Right renal cortex interstitium (tissue), 3 donors: ENCODE measurements around the gene CENPX. TPM values are rescaled to one million over a fixed set of nuclear protein-coding genes. Genes with fewer than 3 reads are reported as not detected.

Experiments
- DNase-seq, 3 donors: peaks; one replicate each; pipeline ENCODE4 v3.0.0-alpha.2; 2013; ENCODE audit warnings: low read depth in 3 of 3, low spot score in 2 of 3
- polyA plus RNA-seq, 3 donors: library from polyadenylated mRNA; unstranded; fragments of 120-200 nt; gene quantifications; one replicate each; pipeline ENCODE4 v1.2.1, GENCODE V29; 2013; ENCODE audit not compliant: insufficient read length in 3 of 3

CENPX gene
- polyA plus RNA-seq, 3 donors: 36.0 to 39.1 (median 38.3) TPM

GRCh38 chr17:82055965-82056728 is 33.5 kb upstream of the CENPX start:
- no peak for DNase-seq

DNA sequence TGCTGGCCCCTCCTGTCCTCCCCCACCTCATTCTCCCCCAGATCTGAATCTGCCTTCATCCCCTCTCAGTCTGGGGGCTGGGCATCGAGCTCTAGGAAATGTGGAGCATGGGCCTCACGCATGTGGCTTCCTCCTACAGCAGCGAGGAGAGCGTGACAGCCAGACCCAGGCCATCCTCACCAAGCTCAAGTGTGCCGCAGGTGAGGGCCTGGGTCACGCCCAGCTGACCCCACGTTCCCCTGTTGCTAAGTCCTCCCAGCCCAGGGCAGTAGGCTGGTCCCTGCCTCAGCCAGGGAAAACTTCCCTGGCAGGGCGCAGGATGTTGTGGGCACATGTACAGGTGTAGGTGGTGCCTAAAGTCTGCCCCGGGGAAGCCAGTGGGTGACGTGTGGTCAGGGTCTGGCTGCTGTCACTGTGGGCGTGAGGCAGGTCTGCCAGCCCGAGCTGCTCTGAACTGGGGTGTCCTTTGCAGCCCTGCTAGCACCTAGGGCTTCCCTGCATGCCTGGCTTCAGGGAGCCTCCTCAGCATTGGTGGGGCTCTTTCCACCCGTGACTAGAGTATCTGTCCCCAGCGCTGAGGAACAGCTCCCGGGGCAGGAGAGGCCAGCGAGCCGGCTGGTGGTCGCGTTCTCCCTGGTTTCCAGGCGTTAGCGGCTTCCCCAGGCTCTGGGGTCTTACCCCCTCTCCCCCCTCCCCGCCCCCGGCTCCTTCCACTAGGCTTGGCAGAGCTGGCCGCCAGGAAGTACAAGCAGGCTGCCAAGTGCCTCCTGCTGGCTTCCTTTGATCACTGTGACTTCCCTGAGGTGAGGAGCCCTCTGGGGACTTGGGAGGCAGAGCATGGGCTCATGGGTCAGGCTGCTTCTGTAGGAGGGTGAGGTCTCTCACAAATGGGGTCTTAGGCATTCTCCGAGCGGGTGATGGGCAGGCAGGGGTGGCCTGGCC is 32.6 kb upstream of the CENPX start:
- no peak for DNase-seq

DNA sequence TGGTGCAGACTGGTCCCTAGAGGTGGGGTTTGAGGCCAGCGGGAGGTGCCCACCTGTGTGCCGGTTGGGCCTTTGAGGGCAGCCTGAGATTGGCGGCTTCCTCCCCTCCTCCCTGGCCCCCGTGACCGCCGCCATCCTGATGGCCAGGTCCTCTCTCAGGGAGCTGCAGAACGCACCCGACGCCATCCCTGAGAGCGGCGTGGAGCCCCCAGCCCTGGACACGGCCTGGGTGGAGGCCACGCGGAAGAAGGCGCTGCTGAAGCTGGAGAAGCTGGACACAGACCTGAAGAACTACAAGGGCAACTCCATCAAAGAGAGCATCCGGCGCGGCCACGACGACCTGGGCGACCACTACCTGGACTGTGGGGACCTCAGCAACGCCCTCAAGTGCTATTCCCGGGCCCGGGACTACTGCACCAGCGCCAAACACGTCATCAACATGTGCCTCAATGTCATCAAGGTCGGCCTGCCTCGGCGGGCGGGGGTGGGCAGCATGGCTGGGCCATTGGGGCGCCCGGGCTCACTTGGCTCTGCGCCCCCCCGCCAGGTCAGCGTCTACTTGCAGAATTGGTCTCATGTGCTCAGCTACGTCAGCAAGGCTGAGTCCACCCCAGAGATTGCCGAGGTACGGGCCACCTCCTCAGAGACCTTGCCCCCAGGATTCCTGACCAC is 31.8 kb upstream of the CENPX start:
- DNase-seq: no peak

DNA sequence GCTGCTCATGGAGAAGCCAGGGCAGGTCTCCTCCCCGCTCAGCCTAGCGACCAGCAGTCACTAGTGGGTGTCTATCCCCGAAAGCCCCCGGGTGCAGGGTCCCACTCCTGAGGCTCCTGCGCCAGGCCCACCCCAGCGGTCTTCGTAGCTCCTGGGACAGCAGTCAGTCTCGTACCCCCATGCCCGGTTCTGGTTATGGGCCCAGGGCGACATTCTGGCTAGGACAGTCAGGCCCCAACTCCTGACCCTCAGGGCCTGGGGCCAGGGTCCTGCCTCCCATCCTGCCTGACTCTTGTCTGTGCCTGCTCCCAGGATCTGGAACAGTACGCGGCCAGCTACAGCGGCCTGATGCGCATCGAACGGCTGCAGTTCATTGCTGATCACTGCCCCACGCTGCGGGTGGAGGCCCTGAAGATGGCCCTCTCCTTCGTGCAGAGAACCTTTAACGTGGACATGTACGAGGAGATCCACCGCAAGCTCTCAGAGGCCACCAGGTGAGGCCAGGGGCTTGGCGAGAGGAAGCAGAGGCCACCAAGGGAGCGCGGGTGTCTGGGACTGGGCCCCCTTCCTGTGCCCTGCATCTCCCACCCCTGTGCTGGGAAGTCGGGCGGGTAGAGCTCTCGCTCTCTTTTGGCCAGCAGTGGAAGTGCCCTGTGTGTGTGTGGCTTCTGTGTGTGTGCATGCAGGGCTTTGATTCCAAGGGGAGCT is 31.0 kb upstream of the CENPX start:
- DNase-seq: no peak

GRCh38 chr17:82053130-82053529 is 30.5 kb upstream of the CENPX start:
- DNase-seq: no peak

DNA sequence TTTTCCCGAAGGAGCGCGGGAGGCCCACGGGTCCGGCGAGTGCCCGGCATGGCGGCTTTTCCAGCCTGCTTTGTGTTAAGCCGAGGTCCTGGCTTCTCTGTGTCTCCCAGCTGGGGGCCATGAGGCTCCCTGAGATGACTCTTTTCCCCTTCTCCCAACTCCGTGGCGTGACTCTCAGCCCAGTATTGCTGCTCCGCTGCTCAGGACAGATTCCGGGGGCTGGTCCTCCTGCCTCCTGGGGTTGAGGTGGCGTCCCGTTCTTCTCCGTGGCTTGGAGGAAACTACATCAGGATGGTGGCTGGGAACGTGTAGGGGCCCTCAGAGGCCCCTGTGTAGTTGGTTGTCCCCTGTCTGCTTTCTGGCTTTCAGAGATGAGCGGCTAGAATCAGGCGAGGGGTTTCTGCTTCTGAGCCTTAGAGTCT is 30.0 kb upstream of the CENPX start:
- no peak for DNase-seq

DNA sequence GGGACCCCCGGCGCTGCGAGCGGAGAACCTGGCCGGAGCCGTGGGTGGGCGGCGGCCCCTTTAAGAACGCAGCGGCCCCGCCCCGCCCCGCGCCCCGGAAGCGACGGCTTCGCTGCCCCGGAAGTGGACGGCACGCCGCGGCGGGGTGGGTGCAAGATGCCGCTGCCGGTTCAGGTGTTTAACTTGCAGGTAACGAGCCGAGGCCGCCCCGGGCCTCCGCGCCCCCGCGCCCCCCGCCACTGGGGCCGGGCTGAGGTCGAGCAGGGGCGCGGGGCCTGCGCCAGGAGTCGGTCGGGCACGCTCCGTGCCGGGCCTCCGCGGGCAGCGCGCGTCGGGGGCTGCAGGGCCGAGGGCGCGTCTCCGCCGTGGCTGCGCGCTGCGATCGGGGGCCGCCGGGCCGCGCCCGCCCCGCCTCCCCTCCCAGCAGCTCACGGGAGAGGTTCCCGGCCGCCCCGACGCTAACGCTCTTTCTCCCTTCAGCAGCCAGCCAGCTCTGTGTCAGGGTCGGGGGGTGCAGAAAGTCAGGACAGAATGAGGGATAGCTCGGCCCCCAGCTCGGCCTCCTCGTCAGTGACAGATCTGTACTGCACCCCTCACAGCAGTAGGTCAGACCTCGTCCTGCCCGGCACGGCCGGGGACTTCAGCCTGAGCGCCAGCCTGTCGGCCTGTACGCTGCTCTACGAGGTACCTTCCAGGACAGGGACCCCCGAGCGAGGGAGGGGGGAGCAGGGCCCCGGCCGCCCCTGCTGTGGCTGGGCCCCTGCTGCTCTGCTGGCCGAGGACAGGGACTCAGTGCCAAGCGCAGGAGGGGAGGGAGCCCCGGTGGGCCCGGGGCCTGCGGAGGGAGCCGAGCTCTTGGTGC is 29.3 kb upstream of the CENPX start, which contains the start of the genes GPS1 and RFNG:
GPS1 (plus strand) TSS at position 123 of the 862 bp plus-strand sequence; CDS start at position 157, 34 bp downstream.
RFNG (minus strand) TSS at position 36 of the 862 bp plus-strand sequence. CDS start 45 bp downstream, outside the sequence.
- DNase-seq: no peak

- DNase-seq: no peak
These were observed 28.3 kb upstream of the CENPX start for GRCh38 chr17:82050761-82051641.

DNA sequence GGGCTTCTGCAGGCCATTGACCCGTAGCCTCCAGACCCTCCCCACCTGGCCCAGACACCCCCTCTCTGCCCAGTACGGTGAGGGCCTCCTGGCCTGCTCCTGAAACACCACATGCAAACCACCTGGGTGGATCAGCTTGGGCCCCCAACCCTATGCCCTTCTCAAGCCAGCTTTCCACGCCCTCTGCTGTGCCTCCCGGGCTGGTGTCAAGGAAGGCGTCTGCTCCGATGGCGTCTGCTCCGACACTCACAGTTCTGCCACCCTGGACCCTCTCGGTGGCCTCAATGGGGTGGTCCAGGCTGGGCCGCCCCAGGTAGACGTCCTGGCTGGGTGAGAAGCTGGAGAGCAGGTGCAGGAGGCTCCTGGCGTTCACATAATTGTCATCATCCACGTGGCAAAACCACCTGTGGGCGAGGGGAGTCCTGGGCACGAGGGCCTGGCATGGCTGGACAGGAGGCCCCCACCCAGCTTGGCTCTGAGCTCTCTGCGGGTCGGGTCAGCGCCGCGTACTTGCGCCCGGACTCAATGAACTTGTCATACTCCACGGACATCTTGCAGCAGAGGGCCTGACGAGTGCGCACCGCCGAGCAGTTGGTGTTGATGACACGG is 27.6 kb upstream of the CENPX start:
- DNase-seq: no peak

GRCh38 chr17:82049521-82049971 is 26.9 kb upstream of the CENPX start:
- DNase-seq: no peak

DNA sequence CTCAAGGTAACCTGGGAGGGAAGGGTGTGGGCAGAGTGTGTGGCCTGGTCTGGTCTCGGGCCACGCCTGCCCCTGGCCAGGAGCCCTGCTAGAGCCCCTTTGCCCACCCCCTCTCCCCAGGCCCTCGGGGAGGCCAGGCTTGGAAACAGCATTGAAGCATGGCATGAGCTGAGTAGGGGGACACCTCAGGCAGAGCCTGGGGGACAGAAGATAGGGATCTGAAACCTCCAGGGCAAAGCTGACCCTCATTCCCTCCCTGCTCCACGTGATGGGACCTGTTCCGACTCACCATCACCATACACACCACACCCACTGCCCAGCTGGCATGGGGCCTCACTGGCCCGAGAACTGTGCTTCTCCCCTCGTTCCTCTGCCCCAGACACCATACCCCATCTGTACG is 26.4 kb upstream of the CENPX start:
- DNase-seq: no peak

DNA sequence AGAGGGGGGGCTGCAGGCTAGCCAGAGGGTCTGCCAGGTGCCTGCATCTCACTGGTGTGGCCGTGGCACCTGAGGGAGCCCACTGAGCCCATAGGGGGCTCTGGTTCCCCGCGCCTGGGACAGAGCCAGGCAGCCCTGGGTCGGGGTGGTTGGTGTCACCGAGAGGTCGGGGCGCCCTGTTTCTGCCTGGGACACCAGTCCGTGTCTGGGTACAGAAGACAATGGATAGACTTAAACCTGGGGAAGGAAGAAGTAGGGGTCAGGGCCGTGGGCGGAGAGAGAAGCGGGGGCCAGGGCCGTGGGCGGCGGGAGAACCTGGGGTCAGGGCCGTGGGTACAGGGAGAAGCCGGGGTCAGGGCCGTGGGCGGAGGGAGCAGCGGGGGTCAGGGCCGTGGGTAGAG is 25.9 kb upstream of the CENPX start:
- DNase-seq: no peak

GRCh38 chr17:82047914-82048570 is 25.4 kb upstream of the CENPX start:
- no peak for DNase-seq

GRCh38 chr17:82047379-82047778 is 24.7 kb upstream of the CENPX start:
- DNase-seq: no peak

GRCh38 chr17:82046903-82047302 is 24.2 kb upstream of the CENPX start:
- DNase-seq: no peak

GRCh38 chr17:82045936-82046484 is 23.3 kb upstream of the CENPX start:
- no peak for DNase-seq

DNA sequence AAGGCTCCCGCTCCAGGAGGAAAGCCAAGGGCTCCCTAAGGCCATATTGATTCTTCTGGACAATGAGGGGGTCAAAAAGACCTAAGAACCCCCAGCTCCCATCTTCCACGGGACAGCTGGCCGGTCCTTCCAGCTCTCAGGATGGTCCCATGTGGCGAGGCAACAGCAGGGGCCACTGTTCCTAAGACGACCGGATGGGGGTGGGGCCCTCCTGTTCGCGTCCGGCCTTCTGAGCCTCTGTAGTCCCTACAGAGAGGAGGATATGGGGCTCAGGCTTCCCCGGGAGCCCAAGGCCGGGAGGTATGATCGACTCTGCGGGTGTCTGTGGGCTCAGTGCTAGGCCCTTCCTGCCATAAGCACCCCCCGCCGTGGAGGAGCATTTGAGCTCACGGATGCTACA is 20.8 kb upstream of the CENPX start:
- no peak for DNase-seq
